Nephron progenitor cell (in vitro differentiated cells): ENCODE measurements around the gene ICAM1.
A peak's percentile ranks its signal among the peaks of the same experiment; 100 is the strongest.

Experiments used
- DNase-seq: peaks from one replicate; pipeline ENCODE4 v3.0.0; 2021
- H3K27ac Mint-ChIP-seq: 2 replicates; pipeline ENCODE4 v1.8.0; 2021; ENCODE audit warnings: mild to moderate bottlenecking, moderate library complexity, mixed read lengths
- H3K27me3 Mint-ChIP-seq: 2 replicates; pipeline ENCODE4 v1.8.0; 2021; ENCODE audit warnings: mild to moderate bottlenecking, low read depth, mixed read lengths; ENCODE audit not compliant: poor library complexity
- H3K36me3 Mint-ChIP-seq: 2 replicates; pipeline ENCODE4 v1.8.0; 2021; ENCODE audit warnings: low read depth, mixed read lengths
- H3K4me1 Mint-ChIP-seq: 2 replicates; pipeline ENCODE4 v1.8.0; 2021; ENCODE audit warnings: mixed read lengths
- H3K4me3 Mint-ChIP-seq: 2 replicates; pipeline ENCODE4 v1.8.0; 2021; ENCODE audit warnings: mild to moderate bottlenecking, moderate library complexity, mixed read lengths
- H3K9me3 Mint-ChIP-seq: 2 replicates; pipeline ENCODE4 v1.8.0; 2021; ENCODE audit warnings: mild to moderate bottlenecking, moderate library complexity, mixed read lengths
- CTCF ChIP-seq: fragments of 200-600 bp; sonication (generic); IDR thresholded peaks from 2 replicates; pipeline ENCODE4 v1.5.0; 2021; ENCODE audit warnings: antibody characterized with exemption

ICAM1 gene

DNA sequence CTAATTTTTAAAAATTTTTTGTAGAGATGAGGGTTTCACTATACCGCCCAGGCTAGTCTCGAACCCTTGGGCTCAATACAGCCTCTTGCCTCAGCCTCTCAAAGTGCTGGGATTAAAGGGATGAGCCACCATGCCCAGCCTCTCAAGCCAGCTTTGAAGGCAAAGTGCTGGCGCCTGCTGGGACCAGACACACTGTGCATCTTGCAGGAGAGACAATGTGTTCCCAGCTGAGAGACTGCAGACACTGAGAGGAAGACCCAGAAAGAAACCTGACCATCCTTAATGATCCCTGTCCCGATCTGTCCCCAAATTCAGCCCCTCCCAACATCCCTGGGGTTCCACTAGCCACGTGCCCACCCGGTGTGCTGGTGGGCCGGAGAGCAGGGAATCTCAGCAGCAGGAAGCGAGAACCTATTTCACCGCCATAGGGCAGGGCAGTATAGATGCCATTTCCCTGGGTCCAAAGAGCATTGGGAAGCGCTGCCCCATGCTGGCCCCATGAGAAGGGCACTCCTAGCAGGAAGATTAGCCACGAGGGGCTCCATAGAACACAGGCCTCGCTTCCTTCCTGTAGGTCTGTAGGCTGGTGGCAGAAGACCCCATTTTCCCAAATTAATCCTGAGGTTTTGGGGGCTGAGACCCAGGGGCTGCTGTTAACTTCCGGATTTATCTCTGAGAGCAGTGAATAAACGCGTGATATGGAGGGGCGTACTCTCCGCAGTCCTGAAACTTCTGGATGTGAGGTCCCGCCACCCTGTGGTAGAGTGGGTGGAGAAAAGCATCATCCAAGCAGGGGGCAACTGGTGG lies 61.4 kb downstream of the ICAM1 start:
- peak overlapping the region; percentile 97 for H3K4me3 Mint-ChIP-seq
- H3K4me1 Mint-ChIP-seq: peaks cover 36% of the 10 kb centered on the region
- DNase-seq: no peak

GRCh38 chr19:10332965-10333757 lies 62.2 kb downstream of the ICAM1 start, which contains the start of gene RAVER1:
TSS of gene RAVER1 (minus strand) at chr19:10333529. CDS start at chr19:10333507, 22 bp downstream.
- no peaks in the 10 kb centered on the region for H3K9me3 Mint-ChIP-seq
- peaks cover 8% of the 10 kb centered on the region for H3K36me3 Mint-ChIP-seq
- DNase-seq: peak; percentile 98
- H3K27ac Mint-ChIP-seq: peak within 1 kb of the TSS; percentile 99
- peak within 1 kb of the TSS; percentile 97 for H3K4me3 Mint-ChIP-seq
- peaks cover 6% of the 10 kb centered on the region for H3K27me3 Mint-ChIP-seq
- no peak for TF ChIP-seq CTCF
- peaks cover 36% of the 10 kb centered on the region for H3K4me1 Mint-ChIP-seq

More for the DNA sequence above, 61.4 kb downstream of the ICAM1 start:
- peaks cover 3% of the 10 kb centered on the region for H3K27me3 Mint-ChIP-seq
- no peaks in the 10 kb centered on the region for H3K9me3 Mint-ChIP-seq
- peaks cover 14% of the 10 kb centered on the region for H3K36me3 Mint-ChIP-seq
- peak overlapping the region; percentile 99 for H3K27ac Mint-ChIP-seq
- TF ChIP-seq CTCF: no peak

DNA sequence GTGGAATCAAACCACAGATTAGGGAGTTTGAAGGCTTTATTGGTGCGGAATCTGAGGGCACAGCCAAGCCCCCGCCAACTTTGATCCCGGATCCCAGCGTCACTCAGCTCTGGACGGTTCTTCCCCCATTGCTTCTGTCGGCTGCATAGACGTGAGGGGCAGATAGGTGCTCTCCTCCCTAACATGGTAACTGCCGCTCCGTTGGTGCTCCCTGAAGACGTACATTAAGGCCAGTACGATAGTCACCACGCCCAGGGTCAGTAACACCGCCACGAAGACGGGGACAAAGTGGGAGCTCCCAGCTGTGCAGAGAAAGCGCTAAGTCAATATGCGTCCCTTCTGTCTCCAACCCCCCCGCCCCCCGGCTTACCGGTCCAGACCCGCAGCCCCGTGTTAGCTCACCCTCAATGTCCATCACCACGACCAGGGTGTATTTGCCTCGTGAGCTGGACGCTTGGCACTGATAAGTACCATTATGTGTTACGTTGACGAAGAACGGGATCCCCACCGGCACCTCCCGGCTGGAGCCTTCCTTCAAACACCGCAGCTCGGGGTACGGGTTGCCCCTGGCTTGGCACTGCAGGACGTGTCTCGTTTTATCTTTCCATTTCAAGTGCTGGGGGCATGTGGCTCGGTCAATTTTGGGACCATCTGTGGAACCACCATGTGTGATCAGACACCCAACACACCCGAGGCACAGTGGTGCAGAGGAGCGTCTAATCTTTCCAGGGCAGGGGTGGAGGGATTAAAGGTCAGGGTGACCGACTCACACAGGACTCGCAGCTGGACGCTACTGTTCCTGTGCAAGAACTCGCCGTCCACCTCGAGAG lies 63.1 kb downstream of the ICAM1 start:
- peak; percentile 29 for DNase-seq
- no peak for TF ChIP-seq CTCF
- Mint-ChIP-seq H3K27ac (peak overlapping the region; percentile 59), H3K4me1 (peaks cover 36% of the 10 kb centered on the region), H3K9me3 (no peaks in the 10 kb centered on the region), H3K27me3 (peaks cover 13% of the 10 kb centered on the region), H3K4me3 (peak overlapping the region; percentile 97), H3K36me3 (peaks cover 8% of the 10 kb centered on the region)

DNA sequence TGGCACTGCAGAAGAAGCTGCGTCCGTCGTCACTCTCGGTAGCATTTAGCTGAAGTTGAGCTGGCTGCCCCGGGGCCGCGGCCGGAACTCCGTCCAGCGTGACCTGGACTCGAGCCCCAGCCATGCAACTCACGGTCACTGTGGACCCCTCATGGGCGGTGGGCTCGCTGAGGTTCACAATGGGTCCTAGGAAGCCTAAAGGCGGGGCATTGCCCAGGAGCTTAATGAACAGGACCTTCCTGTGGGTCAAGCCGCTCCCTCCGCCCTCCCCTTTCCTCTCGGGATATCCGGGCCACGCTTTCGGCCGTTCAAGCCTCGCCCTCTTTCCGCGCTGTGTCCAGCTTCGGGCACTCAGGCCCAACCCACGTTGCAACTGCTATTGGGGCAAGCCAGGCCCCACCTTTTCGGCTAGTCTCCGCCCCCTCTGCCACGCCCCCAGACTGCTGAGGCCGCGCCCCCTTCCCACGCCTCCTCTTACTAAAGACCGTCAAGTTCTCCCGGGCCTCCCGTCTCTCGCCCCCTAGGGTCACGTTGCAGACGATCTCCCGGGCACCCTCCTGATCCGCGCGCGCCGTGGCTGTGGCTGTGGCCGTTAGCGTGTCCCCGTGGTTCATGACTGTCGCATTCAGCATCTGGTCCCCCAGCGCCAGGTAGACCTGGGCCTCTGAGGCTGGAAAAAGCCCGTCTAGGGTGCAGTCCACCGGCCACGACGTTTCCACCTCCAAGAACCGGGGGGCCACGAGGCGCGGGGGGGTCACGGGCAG lies 63.9 kb downstream of the ICAM1 start:
- peaks cover 17% of the 10 kb centered on the region for H3K27me3 Mint-ChIP-seq

More for the DNA sequence above, 63.9 kb downstream of the ICAM1 start:
- Mint-ChIP-seq H3K27ac (no peak overlapping the region), H3K9me3 (no peaks in the 10 kb centered on the region), H3K4me3 (peak overlapping the region; percentile 97), H3K36me3 (peaks cover 4% of the 10 kb centered on the region), H3K4me1 (peaks cover 36% of the 10 kb centered on the region)
- DNase-seq: peak; percentile 98
- TF ChIP-seq CTCF: no peak
